ENCODE data around the gene SMYD3.

Gene SMYD3

DNA sequence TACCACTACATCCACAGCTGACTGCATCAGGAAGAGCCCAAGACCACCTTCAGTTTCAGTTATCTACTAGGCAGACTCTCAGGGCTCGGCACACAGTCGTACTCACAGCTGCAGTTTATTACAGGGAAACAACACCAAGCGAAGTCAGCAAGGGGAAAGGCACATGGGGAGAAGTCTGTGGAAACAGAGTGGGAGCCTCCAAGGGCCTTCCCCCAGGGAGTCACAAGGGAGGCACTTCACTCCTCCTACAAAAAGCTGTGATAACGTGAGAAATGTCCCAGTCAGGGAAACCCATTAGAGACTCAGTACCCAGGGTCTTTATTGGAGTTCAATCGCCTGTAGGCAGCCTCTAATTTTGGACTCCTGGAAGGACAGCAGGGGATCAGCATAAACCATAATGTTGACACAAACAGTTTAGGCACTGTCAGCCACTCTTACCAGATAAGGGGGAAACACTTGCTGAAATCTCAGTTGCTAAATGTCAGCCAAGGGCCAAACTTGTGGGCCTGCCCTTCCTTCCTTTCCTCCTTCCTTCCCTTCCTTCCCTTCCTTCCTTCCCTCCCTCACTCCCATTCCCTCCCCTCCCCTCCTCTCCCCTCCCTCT lies 444.0 kb downstream of the SMYD3 start:
- Histone ChIP-seq H3K9me3 (replicated peaks; ENCODE audit: insufficient read depth, low read length) (no peaks in the 10 kb centered on the region), H4K20me1 (ENCODE audit: insufficient read depth, low read length) (no peaks in the 10 kb centered on the region), H3K9me2 (replicated peaks; ENCODE audit: insufficient read depth, low read length) (no peaks in the 10 kb centered on the region), H3K27ac (ENCODE audit: low read length) (no peak overlapping the region), H3K36me3 (replicated peaks; ENCODE audit: insufficient read depth, low read length) (no peaks in the 10 kb centered on the region), H3K4me2 (ENCODE audit: low read depth, low read length) (no peak overlapping the region), H2AFZ (ENCODE audit: low read length) (no peak overlapping the region), H3F3A (ENCODE audit: insufficient read depth, low read length) (no peaks in the 10 kb centered on the region), H3K79me2 (ENCODE audit: low read length) (no peaks in the 10 kb centered on the region), H3K9ac (ENCODE audit: low read length) (no peak overlapping the region), H3K27me3 (replicated peaks; ENCODE audit: insufficient read depth, low read length) (no peaks in the 10 kb centered on the region), H3K4me1 (ENCODE audit: low read length) (no peaks in the 10 kb centered on the region), H3K4me3 (ENCODE audit: low read length) (no peak overlapping the region)
- TF ChIP-seq EZH2phosphoT487 (IDR thresholded peaks at IDR 0.05; ENCODE audit: low read length) (no peak), EZH2 (optimal IDR thresholded peaks at IDR 0.05; ENCODE audit: low read depth, low read length) (no peak)
- TF ChIP-seq, protein P1, sequence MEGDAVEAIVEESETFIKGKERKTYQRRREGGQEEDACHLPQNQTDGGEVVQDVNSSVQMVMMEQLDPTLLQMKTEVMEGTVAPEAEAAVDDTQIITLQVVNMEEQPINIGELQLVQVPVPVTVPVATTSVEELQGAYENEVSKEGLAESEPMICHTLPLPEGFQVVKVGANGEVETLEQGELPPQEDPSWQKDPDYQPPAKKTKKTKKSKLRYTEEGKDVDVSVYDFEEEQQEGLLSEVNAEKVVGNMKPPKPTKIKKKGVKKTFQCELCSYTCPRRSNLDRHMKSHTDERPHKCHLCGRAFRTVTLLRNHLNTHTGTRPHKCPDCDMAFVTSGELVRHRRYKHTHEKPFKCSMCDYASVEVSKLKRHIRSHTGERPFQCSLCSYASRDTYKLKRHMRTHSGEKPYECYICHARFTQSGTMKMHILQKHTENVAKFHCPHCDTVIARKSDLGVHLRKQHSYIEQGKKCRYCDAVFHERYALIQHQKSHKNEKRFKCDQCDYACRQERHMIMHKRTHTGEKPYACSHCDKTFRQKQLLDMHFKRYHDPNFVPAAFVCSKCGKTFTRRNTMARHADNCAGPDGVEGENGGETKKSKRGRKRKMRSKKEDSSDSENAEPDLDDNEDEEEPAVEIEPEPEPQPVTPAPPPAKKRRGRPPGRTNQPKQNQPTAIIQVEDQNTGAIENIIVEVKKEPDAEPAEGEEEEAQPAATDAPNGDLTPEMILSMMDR (IDR thresholded peaks at IDR 0.05; ENCODE audit: low read length) = no peak
- DNase-seq = no peak

DNA sequence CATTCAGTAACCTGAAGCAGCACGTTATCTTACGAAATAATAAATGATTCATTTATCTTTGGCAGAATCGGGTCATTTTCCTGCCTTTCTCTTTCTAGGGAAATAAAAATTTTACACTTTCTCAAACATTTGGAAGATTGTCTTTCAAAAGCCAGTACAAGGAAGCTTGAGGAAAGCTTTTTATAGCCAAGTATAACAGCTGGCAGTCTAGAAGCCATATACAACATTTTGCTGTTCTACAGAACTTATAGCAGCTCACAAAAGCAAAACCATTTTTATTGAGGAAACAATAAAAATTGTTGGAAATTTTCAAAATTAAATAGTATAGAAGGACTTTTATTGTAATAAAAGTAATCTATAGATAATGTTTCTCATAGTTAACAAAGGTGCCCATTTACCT lies 448.6 kb downstream of the SMYD3 start:
- no peaks in the 10 kb centered on the region for H3K4me1 ChIP-seq (ENCODE audit: low read length)
- no peak overlapping the region for H3K4me3 ChIP-seq (ENCODE audit: low read length)
- no peak overlapping the region for H2AFZ ChIP-seq (ENCODE audit: low read length)
- no peaks in the 10 kb centered on the region for H3K79me2 ChIP-seq (ENCODE audit: low read length)
- DNase-seq = no peak
- no peak for TF ChIP-seq EZH2 (optimal IDR thresholded peaks at IDR 0.05; ENCODE audit: low read depth, low read length)
- TF ChIP-seq, protein P1 (IDR thresholded peaks at IDR 0.05; ENCODE audit: low read length) = no peak
- TF ChIP-seq EZH2phosphoT487 (IDR thresholded peaks at IDR 0.05; ENCODE audit: low read length) = no peak
- no peaks in the 10 kb centered on the region for H3K9me2 ChIP-seq (replicated peaks; ENCODE audit: insufficient read depth, low read length)
- H4K20me1 ChIP-seq (ENCODE audit: insufficient read depth, low read length) = no peaks in the 10 kb centered on the region
- no peaks in the 10 kb centered on the region for H3K27me3 ChIP-seq (replicated peaks; ENCODE audit: insufficient read depth, low read length)
- H3K9ac ChIP-seq (ENCODE audit: low read length) = no peak overlapping the region
- H3K27ac ChIP-seq (ENCODE audit: low read length) = no peak overlapping the region
- no peaks in the 10 kb centered on the region for H3K36me3 ChIP-seq (replicated peaks; ENCODE audit: insufficient read depth, low read length)
- no peaks in the 10 kb centered on the region for H3F3A ChIP-seq (ENCODE audit: insufficient read depth, low read length)
- H3K9me3 ChIP-seq (replicated peaks; ENCODE audit: insufficient read depth, low read length) = no peaks in the 10 kb centered on the region
- no peak overlapping the region for H3K4me2 ChIP-seq (ENCODE audit: low read depth, low read length)

DNA sequence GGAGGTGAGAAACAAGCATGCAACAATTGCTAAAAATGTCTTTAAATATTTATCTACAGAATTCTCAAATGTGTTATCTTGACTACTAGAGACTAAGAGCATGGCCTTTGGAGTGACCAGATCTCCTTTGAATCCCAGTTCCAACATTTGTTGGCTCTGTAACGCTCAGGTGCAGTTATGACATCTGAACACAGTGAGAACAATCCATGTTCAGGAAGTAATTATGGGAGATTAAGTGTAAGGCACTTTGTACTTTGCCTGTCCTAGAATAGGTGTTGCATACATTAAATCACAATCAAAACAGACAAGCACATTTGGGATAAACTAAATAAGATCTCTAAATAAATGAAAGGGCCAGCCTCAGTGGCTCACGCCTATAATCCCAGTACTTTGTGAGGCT lies 454.5 kb downstream of the SMYD3 start:
- Histone ChIP-seq H2AFZ (ENCODE audit: low read length) (no peak overlapping the region), H3K27me3 (replicated peaks; ENCODE audit: insufficient read depth, low read length) (no peaks in the 10 kb centered on the region), H3F3A (ENCODE audit: insufficient read depth, low read length) (no peaks in the 10 kb centered on the region), H3K4me3 (ENCODE audit: low read length) (no peak overlapping the region), H3K9me2 (replicated peaks; ENCODE audit: insufficient read depth, low read length) (no peaks in the 10 kb centered on the region), H3K9me3 (replicated peaks; ENCODE audit: insufficient read depth, low read length) (no peaks in the 10 kb centered on the region), H3K9ac (ENCODE audit: low read length) (no peak overlapping the region), H3K4me2 (ENCODE audit: low read depth, low read length) (no peak overlapping the region), H3K4me1 (ENCODE audit: low read length) (no peaks in the 10 kb centered on the region), H3K79me2 (ENCODE audit: low read length) (no peaks in the 10 kb centered on the region), H4K20me1 (ENCODE audit: insufficient read depth, low read length) (no peaks in the 10 kb centered on the region), H3K27ac (ENCODE audit: low read length) (no peak overlapping the region), H3K36me3 (replicated peaks; ENCODE audit: insufficient read depth, low read length) (no peaks in the 10 kb centered on the region)
- TF ChIP-seq, protein P1 (IDR thresholded peaks at IDR 0.05; ENCODE audit: low read length) = no peak
- no peak for DNase-seq
